Ishikawa (cell line): ENCODE data around the gene LLGL1.

Experiments used
- CEBPB ChIP-seq: IDR thresholded peaks from 2 replicates; pipeline ENCODE4 v1.6.1; 2012
- CREB1 ChIP-seq: IDR thresholded peaks from 2 replicates; pipeline ENCODE4 v1.6.1; 2012; ENCODE audit warnings: low read depth
- EGR1 ChIP-seq: IDR thresholded peaks from 2 replicates; pipeline ENCODE4 v1.6.1; 2012
- EP300 ChIP-seq: IDR thresholded peaks from 2 replicates; pipeline ENCODE4 v1.6.1; 2012; ENCODE audit warnings: borderline replicate concordance
- FOXM1 ChIP-seq: IDR thresholded peaks from 2 replicates; pipeline ENCODE4 v1.6.1; 2012; ENCODE audit warnings: low read depth, borderline replicate concordance
- MAX ChIP-seq: IDR thresholded peaks from 2 replicates; pipeline ENCODE4 v1.6.1; 2012
- NFIC ChIP-seq: IDR thresholded peaks from 2 replicates; pipeline ENCODE4 v1.6.1; 2012
- RAD21 ChIP-seq: IDR thresholded peaks from 2 replicates; pipeline ENCODE4 v1.6.1; 2012; ENCODE audit warnings: low read depth
- TAF1 ChIP-seq: IDR thresholded peaks from 2 replicates; pipeline ENCODE4 v1.6.1; 2012; ENCODE audit warnings: low read depth, mild to moderate bottlenecking
- TCF12 ChIP-seq: IDR thresholded peaks from 2 replicates; pipeline ENCODE4 v1.6.1; 2012; ENCODE audit warnings: low read depth
- TEAD4 ChIP-seq: IDR thresholded peaks from 2 replicates; pipeline ENCODE4 v1.6.1; 2012
- USF1 ChIP-seq: IDR thresholded peaks from 2 replicates; pipeline ENCODE4 v1.6.1; 2012
- YY1 ChIP-seq: IDR thresholded peaks from 2 replicates; pipeline ENCODE4 v1.6.1; 2012; ENCODE audit warnings: low read depth
- ZBTB7A ChIP-seq: IDR thresholded peaks from 2 replicates; pipeline ENCODE4 v1.6.1; 2012; ENCODE audit warnings: low read depth
- TF ChIP-seq, protein P1 (sequence below): IDR thresholded peaks from 2 replicates; pipeline ENCODE4 v1.6.1; 2012; ENCODE audit warnings: low read depth, mild to moderate bottlenecking

The LLGL1 gene

DNA sequence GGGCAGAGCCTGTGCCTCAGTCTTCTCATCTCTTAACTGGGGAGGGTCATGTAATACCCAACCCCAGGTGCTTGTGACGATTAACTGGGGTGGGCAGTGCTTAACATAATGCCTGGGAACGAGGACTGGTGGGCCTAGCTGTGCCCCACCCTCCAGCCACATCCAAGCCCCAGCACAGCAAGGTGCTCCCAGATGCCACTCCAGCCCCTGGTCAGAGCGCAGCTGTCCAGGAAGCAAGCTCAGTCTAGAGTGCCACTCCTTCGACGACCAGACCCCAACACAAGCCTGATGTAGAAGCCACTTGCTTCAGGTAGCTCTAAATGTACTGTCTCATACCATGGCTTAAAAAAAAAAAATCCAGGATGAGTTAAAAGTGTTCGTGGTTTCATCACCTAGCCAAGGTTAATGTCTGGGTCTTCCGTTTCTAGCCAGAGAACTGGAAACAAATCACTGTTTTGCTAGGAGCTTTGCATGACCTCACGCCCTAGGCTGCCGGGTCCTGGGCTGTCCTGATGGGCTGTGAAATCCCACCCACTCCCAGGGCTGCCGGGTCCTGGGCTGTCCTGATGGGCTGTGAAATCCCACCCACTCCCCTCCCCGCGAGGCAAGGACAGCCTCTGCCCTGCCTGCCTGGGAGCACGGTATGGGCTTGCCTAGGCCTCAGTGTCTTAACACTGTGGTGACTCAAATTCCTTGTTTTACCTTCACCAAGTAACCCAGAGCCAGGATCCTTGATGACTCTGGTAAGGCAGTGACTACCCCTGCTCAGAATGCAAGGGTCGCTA, 42.7 kb downstream of the LLGL1 start:
- TF ChIP-seq NFIC = no peak
- TF ChIP-seq ZBTB7A = no peak
- TF ChIP-seq, protein P1, sequence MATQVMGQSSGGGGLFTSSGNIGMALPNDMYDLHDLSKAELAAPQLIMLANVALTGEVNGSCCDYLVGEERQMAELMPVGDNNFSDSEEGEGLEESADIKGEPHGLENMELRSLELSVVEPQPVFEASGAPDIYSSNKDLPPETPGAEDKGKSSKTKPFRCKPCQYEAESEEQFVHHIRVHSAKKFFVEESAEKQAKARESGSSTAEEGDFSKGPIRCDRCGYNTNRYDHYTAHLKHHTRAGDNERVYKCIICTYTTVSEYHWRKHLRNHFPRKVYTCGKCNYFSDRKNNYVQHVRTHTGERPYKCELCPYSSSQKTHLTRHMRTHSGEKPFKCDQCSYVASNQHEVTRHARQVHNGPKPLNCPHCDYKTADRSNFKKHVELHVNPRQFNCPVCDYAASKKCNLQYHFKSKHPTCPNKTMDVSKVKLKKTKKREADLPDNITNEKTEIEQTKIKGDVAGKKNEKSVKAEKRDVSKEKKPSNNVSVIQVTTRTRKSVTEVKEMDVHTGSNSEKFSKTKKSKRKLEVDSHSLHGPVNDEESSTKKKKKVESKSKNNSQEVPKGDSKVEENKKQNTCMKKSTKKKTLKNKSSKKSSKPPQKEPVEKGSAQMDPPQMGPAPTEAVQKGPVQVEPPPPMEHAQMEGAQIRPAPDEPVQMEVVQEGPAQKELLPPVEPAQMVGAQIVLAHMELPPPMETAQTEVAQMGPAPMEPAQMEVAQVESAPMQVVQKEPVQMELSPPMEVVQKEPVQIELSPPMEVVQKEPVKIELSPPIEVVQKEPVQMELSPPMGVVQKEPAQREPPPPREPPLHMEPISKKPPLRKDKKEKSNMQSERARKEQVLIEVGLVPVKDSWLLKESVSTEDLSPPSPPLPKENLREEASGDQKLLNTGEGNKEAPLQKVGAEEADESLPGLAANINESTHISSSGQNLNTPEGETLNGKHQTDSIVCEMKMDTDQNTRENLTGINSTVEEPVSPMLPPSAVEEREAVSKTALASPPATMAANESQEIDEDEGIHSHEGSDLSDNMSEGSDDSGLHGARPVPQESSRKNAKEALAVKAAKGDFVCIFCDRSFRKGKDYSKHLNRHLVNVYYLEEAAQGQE = no peak
- no peak for TF ChIP-seq EGR1
- TF ChIP-seq EP300 = no peak

DNA sequence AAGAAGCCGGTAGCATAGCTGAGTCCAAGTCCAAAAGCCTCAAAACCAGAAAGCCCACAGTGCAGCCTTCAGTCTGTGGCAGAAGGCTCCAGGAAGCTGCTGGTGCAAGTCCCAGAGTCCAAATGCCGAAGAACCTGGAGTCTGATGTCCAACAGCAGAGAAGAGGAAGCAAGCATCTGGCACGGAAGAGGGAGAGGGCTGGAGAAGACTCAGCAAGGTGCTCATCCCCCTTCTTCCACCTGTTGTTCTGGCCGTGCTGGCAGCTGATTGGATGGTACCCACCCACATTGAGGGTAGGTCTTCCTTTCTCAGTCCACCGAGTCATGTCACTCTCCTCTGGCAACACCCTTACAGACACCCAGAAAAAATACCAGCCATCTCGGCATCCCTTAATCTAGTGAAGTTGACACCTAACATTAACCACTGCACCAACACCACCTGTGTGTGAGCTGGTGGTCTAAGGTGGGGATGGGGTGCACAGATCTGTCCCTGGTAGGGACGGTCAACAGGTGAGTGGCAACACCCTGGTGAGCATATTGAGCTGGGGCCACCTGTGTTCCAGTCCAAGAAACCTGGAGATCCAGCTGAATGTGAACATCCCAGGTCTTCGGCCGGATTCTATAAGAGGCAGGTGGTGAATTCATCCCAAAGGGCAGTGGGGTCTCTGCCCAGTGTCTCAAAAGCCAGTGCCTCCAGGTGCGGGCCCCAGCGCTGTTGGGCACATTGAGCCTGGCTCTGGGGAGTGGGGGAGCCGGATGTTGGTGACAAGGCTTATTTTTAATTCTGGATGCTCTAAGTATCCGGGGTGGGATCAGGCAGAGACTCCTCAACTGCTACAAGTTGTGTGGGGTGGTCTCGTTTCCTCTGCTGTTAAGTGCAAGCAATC, 44.9 kb downstream of the LLGL1 start:
- TF ChIP-seq RAD21 (no peak), EGR1 (no peak), CREB1 (no peak), MAX (no peak), USF1 (no peak), EP300 (no peak), CEBPB (no peak), FOXM1 (no peak), NFIC (no peak)
- TF ChIP-seq, protein P1 = no peak

DNA sequence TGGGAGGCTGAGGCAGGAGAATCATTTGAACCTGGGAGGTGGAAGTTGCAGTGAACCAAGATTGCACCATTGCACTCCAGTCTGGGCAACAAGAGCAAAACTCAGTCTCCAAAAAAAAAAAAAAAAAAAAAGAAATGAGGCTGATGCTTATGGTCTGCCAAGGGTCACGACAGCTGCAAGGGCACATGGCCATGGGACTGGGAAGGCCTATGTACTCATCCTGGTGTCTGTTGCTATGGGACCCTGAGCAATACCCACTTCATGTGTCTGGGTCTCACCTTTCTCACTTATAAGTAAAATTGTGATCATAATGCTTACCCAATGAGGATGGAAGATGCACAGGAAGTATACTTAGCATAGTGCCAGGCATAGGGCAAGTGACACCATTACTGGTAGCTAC, 51.6 kb downstream of the LLGL1 start:
- TF ChIP-seq EP300 (no peak), ZBTB7A (no peak), CEBPB (no peak)

GRCh38 chr17:18278867-18279266, 53.4 kb downstream of the LLGL1 start:
- TF ChIP-seq RAD21 = no peak
- no peak for TF ChIP-seq NFIC
- TF ChIP-seq EP300 = no peak
- TF ChIP-seq MAX = no peak
- TF ChIP-seq TCF12 = no peak
- TF ChIP-seq, protein P1 = no peak
- no peak for TF ChIP-seq YY1

DNA sequence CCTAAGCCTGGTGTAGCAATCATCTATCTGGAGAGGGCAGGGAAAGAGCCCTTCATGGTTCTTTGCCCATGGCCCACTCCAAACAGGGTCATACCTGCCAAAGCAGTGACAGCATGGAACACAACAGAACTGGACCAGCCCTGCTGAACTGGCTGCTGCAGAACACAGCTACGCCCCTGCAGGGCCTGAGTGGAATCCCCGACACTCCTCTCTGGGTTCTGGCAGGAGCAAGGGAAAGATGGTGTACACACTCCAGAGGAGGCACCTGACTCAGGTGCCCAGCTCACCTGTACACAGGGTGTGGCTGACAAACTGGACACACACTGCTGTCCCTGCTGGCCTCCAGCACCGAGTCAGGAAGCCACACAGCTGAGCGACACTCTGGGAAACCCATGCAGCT, 54.8 kb downstream of the LLGL1 start:
- TF ChIP-seq TEAD4 (no peak), CREB1 (no peak), EP300 (no peak), TAF1 (no peak), YY1 (no peak), NFIC (no peak)
- TF ChIP-seq, protein P1 = no peak
